Measurements from ENCODE around the gene ZNF559. TPM values are rescaled to one million over a fixed set of nuclear protein-coding genes. Genes with fewer than 3 reads are reported as not detected.

Gene ZNF559
- total RNA-seq, 2 experiments from 2014 or later, result 12.9 to 15.8 TPM

DNA sequence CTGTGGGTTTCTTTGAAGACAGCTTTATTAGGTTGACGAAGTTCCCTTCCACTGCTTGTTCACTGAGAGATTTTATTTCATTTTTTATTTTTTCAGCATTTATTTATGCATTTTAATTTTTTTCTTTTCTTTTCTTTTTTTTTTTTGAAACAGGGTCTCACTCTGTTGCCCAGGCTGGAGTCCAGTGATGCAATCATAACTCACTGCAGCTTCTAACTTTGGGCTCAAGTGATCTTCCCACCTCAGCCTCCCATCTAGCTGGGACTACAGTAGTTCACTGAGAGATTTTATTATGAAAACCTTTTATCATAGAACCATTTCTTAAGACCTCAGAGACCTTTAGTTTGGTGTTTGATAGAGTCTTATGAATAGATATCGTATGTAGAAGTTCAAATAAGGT lies 28.5 kb downstream of the ZNF559 start:
- Mint-ChIP-seq H3K9me3 (peaks cover 53% of the 10 kb centered on the region), H3K27ac (no peak overlapping the region), H3K4me1 (ENCODE audit: low read depth) (no peaks in the 10 kb centered on the region), H3K27me3 (no peaks in the 10 kb centered on the region), H3K4me3 (no peak overlapping the region), H3K36me3 (ENCODE audit: low read depth) (peaks cover 46% of the 10 kb centered on the region)
- no peak for TF ChIP-seq CTCF (IDR thresholded peaks at IDR 0.05)
- no peak for DNase-seq
- POLR2A ChIA-PET, result no interaction called here
- ATAC-seq, result no peak
- CTCF ChIA-PET, result no interaction called here
- intact Hi-C loops (cut with micrococcal nuclease), result no loop called here

- Mint-ChIP-seq H3K27me3 (no peaks in the 10 kb centered on the region), H3K4me3 (no peak overlapping the region), H3K36me3 (ENCODE audit: low read depth) (peaks cover 47% of the 10 kb centered on the region), H3K27ac (no peak overlapping the region), H3K4me1 (ENCODE audit: low read depth) (no peaks in the 10 kb centered on the region), H3K9me3 (peaks cover 53% of the 10 kb centered on the region)
- POLR2A ChIA-PET, result no interaction called here
- no peak for ATAC-seq
- no peak for DNase-seq
- TF ChIP-seq CTCF (IDR thresholded peaks at IDR 0.05), result no peak
- CTCF ChIA-PET, result no interaction called here
- intact Hi-C loops (cut with micrococcal nuclease), result no loop called here
Measured at GRCh38 chr19:9353011-9353410, 29.0 kb downstream of the ZNF559 start.

DNA sequence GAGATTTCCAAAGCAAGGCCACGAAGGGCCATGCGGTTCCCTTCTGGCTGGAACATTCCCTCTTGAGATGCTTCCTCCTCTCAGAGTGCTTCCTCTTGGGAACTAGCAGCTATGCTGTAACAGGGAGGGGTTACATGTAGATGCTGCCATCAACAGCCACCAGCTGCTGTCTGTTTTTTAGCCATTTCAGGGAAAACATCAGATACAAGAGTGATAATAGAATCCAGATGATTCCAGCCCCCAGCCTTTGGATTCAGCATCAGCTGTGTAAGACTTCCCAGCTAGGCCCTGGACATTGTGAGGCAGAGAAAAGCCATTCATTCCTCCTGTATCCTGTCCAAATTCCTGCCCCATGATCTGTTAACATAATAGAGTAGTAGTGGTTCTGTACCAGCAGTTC lies 30.7 kb downstream of the ZNF559 start:
- no peak for DNase-seq
- CTCF ChIA-PET, result interaction anchor here (1.2 kb wide), 1 partner anchor 14 kb away, joined by 3 read pairs; no protein-coding TSS in a partner anchor
- H3K9me3 Mint-ChIP-seq, result peaks cover 45% of the 10 kb centered on the region
- intact Hi-C loops (cut with micrococcal nuclease), result no loop called here
- H3K27ac Mint-ChIP-seq, result no peak overlapping the region
- H3K36me3 Mint-ChIP-seq (ENCODE audit: low read depth), result peaks cover 41% of the 10 kb centered on the region
- ATAC-seq, result no peak
- no peaks in the 10 kb centered on the region for H3K4me1 Mint-ChIP-seq (ENCODE audit: low read depth)
- POLR2A ChIA-PET, result no interaction called here
- no peak for TF ChIP-seq CTCF (IDR thresholded peaks at IDR 0.05)
- no peak overlapping the region for H3K4me3 Mint-ChIP-seq
- no peaks in the 10 kb centered on the region for H3K27me3 Mint-ChIP-seq

DNA sequence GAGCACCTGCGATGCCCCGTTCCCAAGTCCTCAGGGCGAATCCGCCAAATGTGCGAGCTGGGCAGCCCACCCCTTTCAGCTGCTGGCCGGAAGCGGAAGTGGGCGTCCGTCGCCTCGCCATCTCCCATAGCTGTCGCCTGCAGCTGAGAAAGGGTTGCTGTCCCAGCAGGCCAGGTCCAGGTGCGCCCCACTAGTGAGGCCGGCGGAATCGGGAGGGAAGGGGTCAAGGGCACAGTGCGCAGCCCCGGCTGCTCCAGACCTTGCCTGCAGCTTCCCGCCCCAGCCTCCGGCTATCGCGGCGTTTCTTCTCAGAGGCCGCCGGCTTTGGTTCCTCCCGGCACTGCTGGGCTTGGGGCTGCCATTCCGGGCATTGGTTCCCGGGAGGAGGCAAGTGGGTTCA lies 38.9 kb downstream of the ZNF559 start, which contains the start of gene ZNF177:
Gene ZNF177 (plus strand): TSS at position 109 of the 400 bp plus-strand sequence. CDS start 15,299 bp downstream, outside the sequence.
- intact Hi-C loops (cut with micrococcal nuclease), result no loop called here
- no peak for TF ChIP-seq CTCF (IDR thresholded peaks at IDR 0.05)
- ChIA-PET POLR2A (no interaction called here), CTCF (no interaction called here)
- Mint-ChIP-seq H3K9me3 (peaks cover 43% of the 10 kb centered on the region), H3K4me3 (peak within 1 kb of the TSS; percentile 31), H3K27me3 (peaks cover 3% of the 10 kb centered on the region), H3K27ac (no peak within 1 kb of the TSS), H3K36me3 (ENCODE audit: low read depth) (peaks cover 53% of the 10 kb centered on the region), H3K4me1 (ENCODE audit: low read depth) (peaks cover 4% of the 10 kb centered on the region)
- peak; percentile 27 for ATAC-seq
- peak; percentile 13 for DNase-seq

DNA sequence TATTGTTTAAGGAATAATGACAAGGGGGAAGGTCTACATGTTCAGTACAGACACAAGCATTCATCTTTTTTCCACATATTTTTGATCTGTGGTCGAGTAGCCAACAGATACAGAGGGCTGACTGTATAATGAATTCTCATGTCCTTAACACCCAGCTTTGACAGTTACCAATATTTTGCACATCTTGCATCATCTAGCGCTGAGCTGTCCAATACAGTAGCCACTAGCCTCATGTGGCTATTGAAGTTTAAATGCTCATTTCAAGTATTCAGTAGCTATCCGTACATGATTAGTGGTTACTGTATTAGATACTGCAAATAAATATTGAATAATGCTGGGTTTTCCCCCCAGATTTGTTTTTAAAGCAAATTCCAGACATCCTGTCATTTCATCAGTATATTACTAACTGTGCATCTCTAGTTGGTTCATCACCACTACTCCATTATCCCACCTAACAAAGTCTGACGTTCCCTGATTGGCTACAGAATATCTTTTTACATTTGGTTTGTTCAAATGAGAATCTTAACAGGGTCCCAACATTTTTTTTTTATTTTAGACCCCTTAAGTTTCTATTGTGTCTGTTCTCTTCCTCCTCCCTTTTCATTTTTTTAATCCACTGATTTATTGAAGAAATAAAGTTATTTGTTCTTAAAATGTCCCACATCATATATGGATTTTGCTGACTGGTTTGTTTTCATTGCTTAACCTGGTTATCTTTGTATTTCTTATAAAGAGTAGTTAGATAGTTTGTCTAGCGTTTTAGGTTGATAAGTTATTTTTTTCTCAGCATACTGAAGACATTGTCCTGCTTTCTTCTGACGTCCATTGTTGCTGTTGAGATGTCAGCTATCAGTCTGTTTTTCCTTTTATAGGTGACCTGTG lies 47.0 kb downstream of the ZNF559 start:
- no peak overlapping the region for H3K4me3 Mint-ChIP-seq
- no peak for TF ChIP-seq CTCF (IDR thresholded peaks at IDR 0.05)
- intact Hi-C loops (cut with micrococcal nuclease), result no loop called here
- no peak overlapping the region for H3K27ac Mint-ChIP-seq
- peaks cover 57% of the 10 kb centered on the region for H3K36me3 Mint-ChIP-seq (ENCODE audit: low read depth)
- no peaks in the 10 kb centered on the region for H3K4me1 Mint-ChIP-seq (ENCODE audit: low read depth)
- DNase-seq, result no peak
- no peak for ATAC-seq
- no peaks in the 10 kb centered on the region for H3K27me3 Mint-ChIP-seq
- ChIA-PET POLR2A (no interaction called here), CTCF (no interaction called here)
- H3K9me3 Mint-ChIP-seq, result peaks cover 55% of the 10 kb centered on the region

Data from activated CD8-positive, alpha-beta T cell treated with anti-CD3 and anti-CD28 coated beads for 36 hours (primary cell).